Neural progenitor cell (in vitro differentiated cells): Measurements from ENCODE around the gene SEPTIN8. TPM values are rescaled to one million over a fixed set of nuclear protein-coding genes. Genes with fewer than 3 reads are reported as not detected.

Experiments used
- DNase-seq: peaks from one replicate; pipeline ENCODE4 v3.0.0-alpha.2; 2016; ENCODE audit warnings: low spot score
- H2AFZ ChIP-seq: fragments of 200-600 bp; sonication (generic); replicated peaks from 2 replicates; pipeline ENCODE4 v1.6.1; 2016; ENCODE audit warnings: antibody characterized with exemption
- H3F3A ChIP-seq: fragments of 200-600 bp; sonication (generic); 2 replicates; pipeline ENCODE4 v1.6.1; 2016; ENCODE audit warnings: antibody characterized with exemption, low read depth
- H3K27ac ChIP-seq: fragments of 200-600 bp; sonication (generic); 2 replicates; pipeline ENCODE4 v1.5.1; 2016; ENCODE audit warnings: mild to moderate bottlenecking
- H3K27me3 ChIP-seq: fragments of 200-600 bp; sonication (generic); 2 replicates; pipeline ENCODE4 v1.6.1; 2016; ENCODE audit warnings: mild to moderate bottlenecking, moderate library complexity
- H3K36me3 ChIP-seq: fragments of 200-600 bp; sonication (generic); 2 replicates; pipeline ENCODE4 v1.5.1; 2016
- H3K4me1 ChIP-seq: fragments of 200-600 bp; sonication (generic); 2 replicates; pipeline ENCODE4 v1.6.1; 2016; ENCODE audit warnings: mixed run types
- H3K4me2 ChIP-seq: fragments of 200-600 bp; sonication (generic); 2 replicates; pipeline ENCODE4 v1.6.1; 2016
- H3K4me3 ChIP-seq: fragments of 200-600 bp; sonication (generic); 2 replicates; pipeline ENCODE4 v1.5.1; 2016
- H3K79me2 ChIP-seq: fragments of 200-600 bp; sonication (generic); 2 replicates; pipeline ENCODE4 v1.6.1; 2016; ENCODE audit warnings: low read depth
- H3K9ac ChIP-seq: fragments of 200-600 bp; sonication (generic); 2 replicates; pipeline ENCODE4 v1.6.1; 2016
- H3K9me3 ChIP-seq: fragments of 200-600 bp; sonication (generic); 2 replicates; pipeline ENCODE4 v1.5.1; 2016; ENCODE audit warnings: low read depth
- H4K20me1 ChIP-seq: fragments of 200-600 bp; sonication (generic); 2 replicates; pipeline ENCODE4 v1.6.1; 2016; ENCODE audit warnings: low read depth
- H3K27ac Mint-ChIP-seq: 3 replicates; pipeline ENCODE4 v1.8.0; 2021; ENCODE audit warnings: mixed read lengths
- H3K27me3 Mint-ChIP-seq: 2 replicates; pipeline ENCODE4 v1.8.0; 2022; ENCODE audit warnings: low read depth, mild to moderate bottlenecking, inconsistent platforms, moderate library complexity, mixed read lengths; ENCODE audit not compliant: insufficient read depth
- H3K36me3 Mint-ChIP-seq: 3 replicates; pipeline ENCODE4 v1.8.0; 2021; ENCODE audit warnings: mixed read lengths
- H3K4me1 Mint-ChIP-seq: 3 replicates; pipeline ENCODE4 v1.8.0; 2021; ENCODE audit warnings: mixed read lengths
- H3K4me3 Mint-ChIP-seq: 3 replicates; pipeline ENCODE4 v1.8.0; 2021; ENCODE audit warnings: mild to moderate bottlenecking, moderate library complexity, mixed read lengths
- H3K9me3 Mint-ChIP-seq: 3 replicates; pipeline ENCODE4 v1.8.0; 2020; ENCODE audit warnings: mixed read lengths
- EZH2 ChIP-seq: fragments of 200-600 bp; sonication (generic); IDR thresholded peaks from 2 replicates; pipeline ENCODE4 v1.6.1; 2017; ENCODE audit warnings: antibody characterized with exemption, mild to moderate bottlenecking, moderate library complexity
- EZH2phosphoT487 ChIP-seq: fragments of 200-600 bp; sonication (generic); IDR thresholded peaks from 2 replicates; pipeline ENCODE4 v1.6.1; 2017; ENCODE audit warnings: antibody characterized with exemption
- total RNA-seq: library from RNA; depleted of rRNA; stranded (reverse); fragments of >200 nt; gene quantifications from 2 replicates; pipeline ENCODE4 v1.2.3, GENCODE V29; 2015; ENCODE audit warnings: low replicate concordance
- TF ChIP-seq, protein P1 (sequence below): fragments of 200-600 bp; sonication (generic); IDR thresholded peaks from 2 replicates; pipeline ENCODE4 v1.5.1; 2017; ENCODE audit warnings: antibody characterized with exemption, mild to moderate bottlenecking

SEPTIN8 gene
- total RNA-seq, 1 donor from 2014 or later, result 39.9 TPM

DNA sequence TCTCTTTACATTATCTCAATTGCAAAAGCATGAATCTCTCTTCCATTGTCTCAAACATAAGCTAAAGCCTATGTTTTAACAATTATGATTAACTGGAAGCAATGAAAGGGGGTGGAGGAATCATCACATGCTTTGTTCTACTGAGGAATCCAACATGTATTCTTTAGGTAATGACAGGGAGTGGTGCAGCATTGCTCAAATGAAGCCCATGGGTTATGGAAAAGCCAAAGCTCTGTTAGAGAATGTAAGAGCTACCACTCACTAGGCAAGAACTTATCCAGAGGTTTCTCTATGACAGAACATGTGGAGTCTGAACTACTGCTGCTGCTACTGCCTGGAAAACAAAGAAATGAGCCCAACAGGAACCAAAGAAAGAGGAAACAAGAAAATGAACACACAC lies 68.4 kb downstream of the SEPTIN8 start:
- Mint-ChIP-seq H3K4me3 (no peak overlapping the region), H3K9me3 (no peaks in the 10 kb centered on the region), H3K27ac (no peak overlapping the region), H3K27me3 (no peaks in the 10 kb centered on the region), H3K36me3 (peaks cover 6% of the 10 kb centered on the region), H3K4me1 (no peaks in the 10 kb centered on the region)
- Histone ChIP-seq H3K27ac (no peak overlapping the region), H3K9ac (no peak overlapping the region), H2AFZ (no peak overlapping the region), H4K20me1 (no peaks in the 10 kb centered on the region), H3K36me3 (no peaks in the 10 kb centered on the region), H3K9me3 (no peaks in the 10 kb centered on the region), H3K79me2 (no peaks in the 10 kb centered on the region), H3F3A (no peaks in the 10 kb centered on the region), H3K4me3 (no peak overlapping the region), H3K4me1 (no peaks in the 10 kb centered on the region), H3K27me3 (no peaks in the 10 kb centered on the region), H3K4me2 (no peak overlapping the region)
- DNase-seq, result no peak
- TF ChIP-seq EZH2phosphoT487 (no peak), EZH2 (no peak)
- TF ChIP-seq, protein P1, sequence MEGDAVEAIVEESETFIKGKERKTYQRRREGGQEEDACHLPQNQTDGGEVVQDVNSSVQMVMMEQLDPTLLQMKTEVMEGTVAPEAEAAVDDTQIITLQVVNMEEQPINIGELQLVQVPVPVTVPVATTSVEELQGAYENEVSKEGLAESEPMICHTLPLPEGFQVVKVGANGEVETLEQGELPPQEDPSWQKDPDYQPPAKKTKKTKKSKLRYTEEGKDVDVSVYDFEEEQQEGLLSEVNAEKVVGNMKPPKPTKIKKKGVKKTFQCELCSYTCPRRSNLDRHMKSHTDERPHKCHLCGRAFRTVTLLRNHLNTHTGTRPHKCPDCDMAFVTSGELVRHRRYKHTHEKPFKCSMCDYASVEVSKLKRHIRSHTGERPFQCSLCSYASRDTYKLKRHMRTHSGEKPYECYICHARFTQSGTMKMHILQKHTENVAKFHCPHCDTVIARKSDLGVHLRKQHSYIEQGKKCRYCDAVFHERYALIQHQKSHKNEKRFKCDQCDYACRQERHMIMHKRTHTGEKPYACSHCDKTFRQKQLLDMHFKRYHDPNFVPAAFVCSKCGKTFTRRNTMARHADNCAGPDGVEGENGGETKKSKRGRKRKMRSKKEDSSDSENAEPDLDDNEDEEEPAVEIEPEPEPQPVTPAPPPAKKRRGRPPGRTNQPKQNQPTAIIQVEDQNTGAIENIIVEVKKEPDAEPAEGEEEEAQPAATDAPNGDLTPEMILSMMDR, result no peak

DNA sequence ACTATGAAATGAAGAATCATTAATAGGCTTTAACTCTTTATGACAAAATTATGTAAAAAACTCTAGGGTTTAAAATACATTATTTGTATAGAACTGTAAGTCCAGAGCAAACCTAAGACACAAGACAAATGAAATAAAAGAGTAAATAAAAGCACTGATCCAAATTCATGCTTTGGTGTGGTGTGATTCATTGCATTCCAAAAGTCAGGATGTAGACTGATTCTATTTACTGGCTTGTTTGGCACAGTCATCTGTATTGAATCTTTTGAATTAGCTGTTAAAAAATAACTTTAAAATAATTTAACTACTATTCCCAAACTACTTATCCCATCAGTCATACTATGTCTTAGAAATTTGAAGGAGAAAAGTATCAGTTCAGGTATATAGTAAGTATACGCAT lies 72.2 kb downstream of the SEPTIN8 start:
- no peaks in the 10 kb centered on the region for H3K27me3 ChIP-seq
- no peak overlapping the region for H3K4me2 ChIP-seq
- no peaks in the 10 kb centered on the region for H3K9me3 ChIP-seq
- no peaks in the 10 kb centered on the region for H3K4me1 Mint-ChIP-seq
- no peaks in the 10 kb centered on the region for H4K20me1 ChIP-seq
- no peak overlapping the region for H3K9ac ChIP-seq
- no peak overlapping the region for H2AFZ ChIP-seq
- H3F3A ChIP-seq, result no peaks in the 10 kb centered on the region
- TF ChIP-seq, protein P1, result no peak
- TF ChIP-seq EZH2phosphoT487, result no peak
- no peak overlapping the region for H3K4me3 Mint-ChIP-seq
- no peaks in the 10 kb centered on the region for H3K9me3 Mint-ChIP-seq
- no peak overlapping the region for H3K27ac Mint-ChIP-seq
- H3K4me1 ChIP-seq, result no peaks in the 10 kb centered on the region
- H3K27ac ChIP-seq, result no peak overlapping the region
- peaks cover 17% of the 10 kb centered on the region for H3K36me3 Mint-ChIP-seq
- H3K4me3 ChIP-seq, result no peak overlapping the region
- no peaks in the 10 kb centered on the region for H3K79me2 ChIP-seq
- H3K36me3 ChIP-seq, result peaks cover 8% of the 10 kb centered on the region
- no peaks in the 10 kb centered on the region for H3K27me3 Mint-ChIP-seq
- DNase-seq, result no peak

Other genes starting within 250 kb of the SEPTIN8 start
- gene IL5, start 233.7 kb downstream of the SEPTIN8 start, total RNA-seq, result not detected in 2 replicates
- gene RAD50, start 220.3 kb downstream of the SEPTIN8 start, total RNA-seq, result 34.6 and 48.2 TPM in 2 replicates
- not detected in 2 replicates for gene IL13, start 119.1 kb downstream of the SEPTIN8 start, total RNA-seq
- gene IL4, start 103.2 kb downstream of the SEPTIN8 start, total RNA-seq, result not detected in 2 replicates
- 13.9 and 27.6 TPM in 2 replicates for gene KIF3A, start 39.7 kb downstream of the SEPTIN8 start, total RNA-seq
- gene CCNI2, start 29.8 kb downstream of the SEPTIN8 start, total RNA-seq, result 0.22 TPM in 1 of 2 replicates, not detected in the other
- 0.03 TPM in 1 of 2 replicates, not detected in the other for gene SOWAHA, start 36.1 kb upstream of the SEPTIN8 start, total RNA-seq
- 0.36 and 2.0 TPM in 2 replicates for gene SHROOM1, start 53.4 kb upstream of the SEPTIN8 start, total RNA-seq
- 0.46 and 0.82 TPM in 2 replicates for gene GDF9, start 89.2 kb upstream of the SEPTIN8 start, total RNA-seq
- gene UQCRQ, start 89.4 kb upstream of the SEPTIN8 start, total RNA-seq, result 45.0 and 63.1 TPM in 2 replicates
- gene LEAP2, start 96.4 kb upstream of the SEPTIN8 start, total RNA-seq, result 3.5 and 3.6 TPM in 2 replicates
- 48.7 and 63.6 TPM in 2 replicates for gene AFF4, start 186.4 kb upstream of the SEPTIN8 start, total RNA-seq
- 31.8 and 37.0 TPM in 2 replicates for gene ZCCHC10, start 249.3 kb upstream of the SEPTIN8 start, total RNA-seq